Breast epithelium (tissue), 4 donors: Measurements from ENCODE around the gene TP53BP2. TPM values are rescaled to one million over a fixed set of nuclear protein-coding genes. Genes with fewer than 3 reads are reported as not detected.

Experiments used
- DNase-seq, 2 donors: peaks; one replicate each; pipeline ENCODE4 v3.0.0-alpha.2; 2019; ENCODE audit warnings: low spot score in 2 of 2
- H3K27ac ChIP-seq, 2 donors: fragments of 200-600 bp; sonication (generic) in 1 of 2; one replicate each; pipeline ENCODE4 v1.5.1; 2016 to 2019; ENCODE audit warnings: mild to moderate bottlenecking in 1 of 2
- H3K27me3 ChIP-seq, 2 donors: fragments of 200-600 bp; sonication (generic) in 1 of 2; one replicate each; pipeline versions ENCODE4 v1.5.1 to v1.6.0; 2017 to 2019; ENCODE audit warnings: control low read depth in 1 of 2, mild to moderate bottlenecking in 1 of 2
- H3K36me3 ChIP-seq: fragments of 200-600 bp; one replicate; pipeline ENCODE4 v1.5.1; 2019
- H3K4me1 ChIP-seq, 2 donors: fragments of 200-600 bp; sonication (generic); one replicate each; pipeline ENCODE4 v1.5.1; 2016 to 2019; ENCODE audit warnings: control low read depth in 1 of 2
- H3K4me3 ChIP-seq, 3 donors: fragments of 200-600 bp; sonication (generic); 1 replicate in 2 of 3; 2 replicates in 1 of 3; pipeline ENCODE4 v1.5.1; 2016 to 2019; ENCODE audit warnings: mild to moderate bottlenecking in 3 of 3, moderate library complexity in 2 of 3
- H3K9me3 ChIP-seq, 2 donors: fragments of 200-600 bp; sonication (generic) in 1 of 2; one replicate each; pipeline ENCODE4 v1.5.1; 2016 to 2019; ENCODE audit warnings: control low read depth in 1 of 2
- CTCF ChIP-seq, 3 donors: fragments of 450-650 bp; IDR thresholded peaks; one replicate each; pipeline ENCODE4 v1.5.1; 2016 to 2017; ENCODE audit warnings: antibody characterized with exemption in 3 of 3, mild to moderate bottlenecking in 3 of 3, moderate library complexity in 3 of 3
- POLR2A ChIP-seq: fragments of 450-650 bp; IDR thresholded peaks from one replicate; pipeline ENCODE4 v1.6.1; 2016; ENCODE audit warnings: antibody characterized with exemption, mild to moderate bottlenecking, moderate library complexity
- POLR2AphosphoS5 ChIP-seq, 3 donors: sonication (generic); formaldehyde crosslinking; IDR thresholded peaks; one replicate each; pipeline ENCODE4 v1.6.1; 2017; ENCODE audit warnings: antibody characterized with exemption in 3 of 3
- intact Hi-C: fragments of 100-400 bp; cut with DNase I; formaldehyde crosslinking; loops from one replicate; pipeline ENCODE4 v1.15.1; 2023; ENCODE audit warnings: low total_unique reads
- total RNA-seq, 3 donors: library from RNA; depleted of rRNA; stranded (reverse); fragments of >200 nt; gene quantifications; one replicate each; pipeline ENCODE4 v1.1.0, GENCODE V29; 2016

Gene TP53BP2
- total RNA-seq, 3 donors from 2014 or later = 31.4 to 46.8 (median 38.0) TPM

GRCh38 chr1:223802602-223803001, 43.1 kb downstream of the TP53BP2 start:
- Histone ChIP-seq H3K27ac (no peak overlapping the region), H3K36me3 (no peaks in the 10 kb centered on the region)
- intact Hi-C loops = no loop called here

GRCh38 chr1:223802032-223802431, 43.7 kb downstream of the TP53BP2 start:
- Histone ChIP-seq H3K9me3 (no peaks in the 10 kb centered on the region), H3K4me1 (no peaks in the 10 kb centered on the region), H3K4me3 (no peak overlapping the region), H3K36me3 (no peaks in the 10 kb centered on the region), H3K27ac (no peak overlapping the region), H3K27me3 (no peaks in the 10 kb centered on the region)
- intact Hi-C loops = no loop called here
- DNase-seq = no peak
- TF ChIP-seq POLR2A = no peak
- no peak for TF ChIP-seq POLR2AphosphoS5 (IDR thresholded peaks at IDR 0.05)
- no peak for TF ChIP-seq CTCF (IDR thresholded peaks at IDR 0.05)

More at GRCh38 chr1:223802602-223803001, 43.1 kb downstream of the TP53BP2 start:
- TF ChIP-seq POLR2A (no peak), CTCF (IDR thresholded peaks at IDR 0.05) (no peak), POLR2AphosphoS5 (IDR thresholded peaks at IDR 0.05) (no peak)
- no peaks in the 10 kb centered on the region for H3K9me3 ChIP-seq
- no peak overlapping the region for H3K4me3 ChIP-seq
- no peak for DNase-seq
- no peaks in the 10 kb centered on the region for H3K4me1 ChIP-seq
- no peaks in the 10 kb centered on the region for H3K27me3 ChIP-seq

- Histone ChIP-seq H3K36me3 (no peaks in the 10 kb centered on the region), H3K4me1 (no peaks in the 10 kb centered on the region)
- intact Hi-C loops = no loop called here
Observed at GRCh38 chr1:223796210-223796609, 49.5 kb downstream of the TP53BP2 start.

GRCh38 chr1:223794136-223794880, 51.4 kb downstream of the TP53BP2 start:
- Histone ChIP-seq H3K27ac (no peak overlapping the region), H3K4me1 (no peaks in the 10 kb centered on the region), H3K4me3 (no peak overlapping the region), H3K9me3 (no peaks in the 10 kb centered on the region), H3K36me3 (no peaks in the 10 kb centered on the region), H3K27me3 (no peaks in the 10 kb centered on the region)
- intact Hi-C loops = no loop called here
- no peak for TF ChIP-seq POLR2A
- TF ChIP-seq POLR2AphosphoS5 (IDR thresholded peaks at IDR 0.05) = no peak
- no peak for TF ChIP-seq CTCF (IDR thresholded peaks at IDR 0.05)
- no peak for DNase-seq

More at GRCh38 chr1:223796210-223796609, 49.5 kb downstream of the TP53BP2 start:
- no peak overlapping the region for H3K27ac ChIP-seq
- TF ChIP-seq POLR2AphosphoS5 (IDR thresholded peaks at IDR 0.05) = no peak
- TF ChIP-seq POLR2A = no peak
- TF ChIP-seq CTCF (IDR thresholded peaks at IDR 0.05) = no peak
- no peak for DNase-seq
- no peaks in the 10 kb centered on the region for H3K9me3 ChIP-seq
- no peaks in the 10 kb centered on the region for H3K27me3 ChIP-seq
- H3K4me3 ChIP-seq = no peak overlapping the region

GRCh38 chr1:223793716-223794115, 52.0 kb downstream of the TP53BP2 start:
- Histone ChIP-seq H3K27me3 (no peaks in the 10 kb centered on the region), H3K36me3 (no peaks in the 10 kb centered on the region), H3K27ac (no peak overlapping the region), H3K4me1 (no peaks in the 10 kb centered on the region), H3K9me3 (no peaks in the 10 kb centered on the region), H3K4me3 (no peak overlapping the region)
- intact Hi-C loops = no loop called here
- TF ChIP-seq CTCF (IDR thresholded peaks at IDR 0.05) (no peak), POLR2A (no peak), POLR2AphosphoS5 (IDR thresholded peaks at IDR 0.05) (no peak)
- no peak for DNase-seq
